HUDEP-2 (cell line): Measurements from ENCODE around the gene PYDC1.
"Not testable (repeated sequence)": the region's sequence is repeated elsewhere in the genome, so short reads cannot be mapped to it uniquely, and the experiment has no call there.

Experiments
- DNase-seq, 76 experiments: peaks; one replicate each; lab custom pipeline; 2025; ENCODE audit not compliant: unreplicated experiment in 76 of 76; lab: John Stamatoyannopoulos, UW

PYDC1 gene

DNA sequence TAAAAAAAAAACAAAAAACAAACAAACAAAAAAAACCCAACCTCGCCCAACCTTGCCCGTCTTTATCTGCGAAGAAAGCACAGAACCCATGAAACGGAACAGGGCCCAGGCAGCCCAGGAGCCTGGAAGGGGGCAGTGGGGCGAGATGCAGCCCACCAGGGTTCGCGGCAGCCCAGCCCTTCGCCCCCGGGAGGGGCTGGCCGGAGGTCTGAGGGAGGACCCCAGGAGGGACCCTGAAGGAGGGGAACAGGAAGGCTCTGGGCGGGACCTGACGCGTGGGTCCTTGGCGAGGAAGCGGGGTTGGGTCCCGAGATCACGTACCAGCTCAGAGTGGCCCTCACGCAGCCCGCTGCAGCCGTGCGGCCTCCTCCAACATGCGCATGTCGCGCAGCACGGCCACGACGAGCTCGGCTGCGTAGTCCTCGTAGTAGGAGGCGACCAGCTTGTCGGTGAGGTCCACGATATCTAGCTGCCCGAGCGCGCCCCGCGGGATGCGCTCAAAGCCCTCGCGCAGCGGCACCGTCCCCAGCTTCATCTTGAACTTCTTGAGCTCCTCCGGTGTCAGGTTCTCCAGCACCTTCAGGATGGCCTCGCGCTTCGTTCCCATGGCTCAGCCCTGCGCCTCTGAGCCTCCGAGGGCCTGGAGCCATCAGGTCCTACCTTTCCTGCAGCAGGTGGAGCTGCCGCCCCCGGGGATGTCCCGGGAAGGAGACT is at the start of gene PYDC1:
Gene PYDC1, minus strand, starts transcription at position 714 of the 714 bp plus-strand sequence. Its CDS starts 107 bp downstream, at position 607.
- no peak for DNase-seq

DNA sequence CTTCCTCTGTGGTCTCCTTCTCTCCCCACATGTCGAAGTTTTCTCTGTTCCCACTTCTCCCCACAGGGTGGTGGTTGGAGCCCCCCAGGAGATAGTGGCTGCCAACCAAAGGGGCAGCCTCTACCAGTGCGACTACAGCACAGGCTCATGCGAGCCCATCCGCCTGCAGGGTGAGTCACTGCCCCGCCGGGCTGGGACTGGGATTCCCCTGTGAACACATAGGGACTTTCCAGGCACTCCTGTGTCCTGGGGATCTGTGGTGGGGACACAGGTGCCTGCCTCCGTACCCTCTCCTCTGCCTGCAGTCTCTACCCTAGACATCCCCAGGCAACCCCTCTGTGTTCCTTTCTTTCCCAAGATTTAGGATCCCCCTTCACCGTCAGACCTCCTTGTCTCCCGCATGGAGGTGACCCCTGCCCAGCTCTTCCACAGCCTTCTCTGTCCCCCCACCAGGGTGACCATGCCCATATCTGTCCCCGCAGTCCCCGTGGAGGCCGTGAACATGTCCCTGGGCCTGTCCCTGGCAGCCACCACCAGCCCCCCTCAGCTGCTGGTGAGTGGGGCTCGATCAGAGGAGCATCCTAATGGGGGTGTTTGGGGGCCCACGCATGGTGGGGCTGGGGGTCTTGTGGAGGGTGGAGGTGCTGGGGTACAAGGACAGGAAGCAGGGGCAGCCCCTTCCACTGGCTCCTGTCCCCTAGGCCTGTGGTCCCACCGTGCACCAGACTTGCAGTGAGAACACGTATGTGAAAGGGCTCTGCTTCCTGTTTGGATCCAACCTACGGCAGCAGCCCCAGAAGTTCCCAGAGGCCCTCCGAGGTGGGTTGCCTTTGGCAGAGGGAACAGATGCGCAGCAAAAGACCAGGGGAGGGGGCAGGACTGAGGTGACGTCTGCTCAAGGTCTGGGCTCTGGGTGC is 48.7 kb upstream of the PYDC1 start:
- DNase-seq, result no peak

DNA sequence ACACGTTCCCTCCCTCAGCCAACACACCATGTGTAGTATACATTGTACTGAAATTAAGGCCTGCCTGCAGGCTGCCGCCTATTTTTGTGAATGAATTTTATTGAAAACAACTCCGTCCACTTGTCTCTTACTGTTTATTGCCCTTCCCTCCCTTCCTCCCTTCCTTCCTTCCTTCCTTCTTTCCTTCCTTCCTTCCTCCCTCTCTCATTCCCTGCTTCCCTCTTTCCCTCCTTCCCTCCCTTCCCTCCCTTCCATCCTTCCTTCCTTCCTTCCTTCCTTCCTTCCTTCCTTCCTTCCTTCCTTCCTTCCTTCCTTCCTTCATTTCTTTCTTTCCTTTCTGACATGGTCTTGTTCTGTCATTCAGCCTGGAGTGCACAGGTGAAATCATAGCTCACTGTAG is 45.1 kb upstream of the PYDC1 start:
- no peak for DNase-seq

DNA sequence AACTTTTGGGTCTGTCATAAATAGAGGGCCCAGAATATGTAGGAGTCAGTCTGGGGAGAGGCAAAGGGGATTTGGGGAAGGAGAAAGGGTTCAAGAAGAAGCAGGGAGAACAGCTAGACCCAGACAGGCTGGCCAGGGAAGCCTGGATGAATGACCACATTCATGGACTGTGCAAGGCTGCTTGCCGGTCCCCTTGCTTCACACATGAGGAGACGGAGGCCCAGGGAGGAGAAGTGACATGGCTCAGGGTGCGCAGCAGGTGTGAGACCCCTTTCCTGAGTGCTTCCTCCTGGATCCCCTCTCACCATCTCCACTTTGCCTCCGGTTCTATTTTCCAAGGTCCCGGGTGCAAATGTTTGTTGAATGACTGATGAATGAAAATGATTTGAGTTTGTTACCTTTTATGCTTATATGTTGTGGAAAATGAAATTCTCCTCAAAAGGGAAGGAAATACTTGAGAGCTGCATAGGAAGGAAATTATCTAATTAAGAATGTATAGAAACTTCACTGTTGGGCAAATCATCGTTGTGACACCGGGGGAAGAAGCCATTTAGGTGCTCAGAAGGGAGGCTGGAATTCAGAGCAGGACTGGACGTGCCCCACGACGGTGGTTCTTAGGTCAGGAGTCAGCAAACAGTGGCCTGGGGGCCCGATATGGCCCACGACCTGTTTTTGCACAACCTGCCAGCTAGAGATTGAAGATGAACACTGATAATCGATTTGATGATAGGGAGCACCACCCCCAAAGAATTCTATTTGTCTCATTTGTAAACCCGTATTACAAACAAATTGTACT is 43.4 kb upstream of the PYDC1 start:
- DNase-seq, result no peak

DNA sequence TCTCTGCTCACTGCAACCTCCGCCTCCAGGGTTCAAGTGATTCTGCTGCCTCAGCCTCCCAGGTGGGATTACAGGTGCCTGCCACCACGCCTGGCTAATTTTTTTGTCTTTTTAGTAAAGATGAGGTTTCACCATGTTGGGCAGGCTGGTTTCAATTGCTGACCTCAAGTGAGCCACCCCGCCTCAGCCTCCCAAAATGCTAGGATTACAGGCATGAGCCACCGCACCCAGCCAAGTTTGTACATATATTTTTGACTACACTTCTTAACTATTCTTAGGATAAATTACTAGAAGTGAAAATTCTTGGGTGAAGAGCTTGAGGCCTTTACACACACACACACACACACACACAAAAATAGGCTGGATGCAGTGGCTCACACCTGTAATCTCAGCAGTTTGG is 41.4 kb upstream of the PYDC1 start:
- DNase-seq, result no peak

DNA sequence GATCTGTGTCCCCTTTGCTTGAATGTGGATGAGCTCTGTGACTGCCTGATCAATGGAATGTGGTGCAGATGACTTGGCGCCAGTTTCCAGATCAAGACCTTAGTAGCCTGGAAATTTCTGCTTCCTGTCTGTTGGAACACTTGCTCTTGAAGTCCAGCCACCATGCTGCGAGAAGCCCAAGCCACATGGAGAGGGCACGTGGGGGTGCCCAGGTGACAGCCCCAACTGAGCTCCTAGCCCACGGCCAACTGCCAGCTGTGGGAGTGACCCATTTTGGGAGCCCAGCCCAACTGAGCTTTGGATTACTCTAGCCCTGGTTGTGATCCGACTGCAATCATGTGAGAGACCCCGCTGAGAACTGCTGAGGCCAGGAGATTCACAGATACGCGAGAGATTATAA is 39.5 kb upstream of the PYDC1 start:
- no peak for DNase-seq

DNA sequence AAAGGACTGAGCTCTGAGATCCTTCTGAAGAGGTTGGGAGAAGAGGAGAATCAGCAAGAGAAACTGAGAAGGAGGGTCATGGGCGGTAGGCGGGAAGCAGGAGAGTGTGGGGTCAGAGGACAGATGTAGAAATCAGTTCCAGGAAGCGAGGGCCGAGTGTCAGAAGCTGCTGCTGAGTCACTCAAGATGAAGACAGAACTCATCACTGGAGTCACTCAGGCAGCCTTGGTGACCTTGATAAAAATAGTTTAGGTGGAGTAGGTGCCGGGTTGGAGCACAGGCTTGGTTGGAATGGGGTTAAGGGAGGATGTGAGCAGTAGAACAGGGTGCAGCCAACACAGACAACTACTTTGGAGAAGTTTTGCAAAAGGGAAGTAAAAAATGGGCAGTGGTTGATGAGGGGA is 36.7 kb upstream of the PYDC1 start:
- peak in 1 of 76 experiments; percentile 4 for DNase-seq

DNA sequence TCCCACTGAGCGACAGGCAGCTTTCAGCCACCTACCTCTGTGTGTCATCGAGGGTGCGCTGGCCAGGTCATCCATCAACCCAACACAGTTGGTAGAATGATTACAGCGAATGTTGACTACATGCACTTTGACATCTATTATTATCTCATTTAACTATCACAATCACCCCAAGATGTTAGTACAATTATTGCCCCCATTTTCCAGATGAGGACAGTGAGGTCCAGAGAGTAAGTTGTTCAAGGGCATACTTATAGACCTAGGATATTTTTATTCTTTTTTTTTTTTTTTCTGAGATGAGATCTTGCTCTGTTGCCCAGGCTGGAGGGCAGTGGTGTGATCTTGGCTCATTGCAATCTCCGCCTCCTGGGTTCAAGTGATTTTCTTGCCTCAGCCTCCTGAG is 34.5 kb upstream of the PYDC1 start:
- no peak for DNase-seq

DNA sequence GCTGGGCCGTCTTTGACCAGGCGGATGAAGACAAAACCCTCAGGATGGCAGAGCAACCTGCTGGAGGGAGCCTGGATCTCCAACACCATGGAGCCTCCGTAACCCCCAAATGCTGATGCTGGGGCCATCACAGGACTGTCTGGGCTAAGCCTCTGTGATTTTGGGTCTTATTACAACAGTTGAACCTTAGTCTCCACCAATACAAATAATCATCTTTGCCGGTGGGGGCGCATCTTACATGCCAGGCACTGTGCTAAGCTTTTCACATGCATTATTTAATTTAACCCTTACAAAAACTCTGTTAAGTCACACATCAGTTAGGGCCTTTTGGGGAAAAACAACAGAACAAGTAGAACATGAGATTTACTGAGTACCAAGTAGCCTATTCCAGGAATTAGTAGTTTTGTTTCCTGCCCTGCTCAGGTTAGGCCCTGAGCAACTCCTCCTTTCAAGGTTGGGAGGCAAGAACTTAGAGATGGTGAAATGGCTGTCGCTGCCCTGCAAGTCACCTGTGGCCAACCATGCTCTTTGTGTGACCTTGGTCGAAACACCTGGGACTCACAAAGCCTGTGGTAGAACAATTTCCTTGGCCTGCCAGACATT is 33.9 kb upstream of the PYDC1 start:
- DNase-seq, result no peak

DNA sequence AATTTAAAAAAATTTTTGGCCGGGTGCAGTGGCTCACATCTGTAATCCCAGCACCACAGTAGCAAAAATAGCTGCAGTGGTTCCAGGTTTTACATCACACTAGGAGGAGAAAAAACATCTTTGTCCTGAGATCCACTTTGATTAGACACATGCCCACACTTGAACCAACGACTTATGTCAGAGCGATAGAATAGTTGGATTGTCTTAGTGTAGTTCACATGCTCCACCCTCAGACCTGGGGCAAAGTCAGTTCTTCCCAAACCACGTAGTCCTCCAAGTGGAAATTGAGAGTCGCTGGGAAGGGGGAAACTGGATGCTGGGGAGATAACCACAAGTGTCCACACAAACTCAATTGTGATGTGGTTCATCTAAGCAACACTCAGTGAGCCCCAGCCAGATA is 31.4 kb upstream of the PYDC1 start:
- DNase-seq, result no peak

DNA sequence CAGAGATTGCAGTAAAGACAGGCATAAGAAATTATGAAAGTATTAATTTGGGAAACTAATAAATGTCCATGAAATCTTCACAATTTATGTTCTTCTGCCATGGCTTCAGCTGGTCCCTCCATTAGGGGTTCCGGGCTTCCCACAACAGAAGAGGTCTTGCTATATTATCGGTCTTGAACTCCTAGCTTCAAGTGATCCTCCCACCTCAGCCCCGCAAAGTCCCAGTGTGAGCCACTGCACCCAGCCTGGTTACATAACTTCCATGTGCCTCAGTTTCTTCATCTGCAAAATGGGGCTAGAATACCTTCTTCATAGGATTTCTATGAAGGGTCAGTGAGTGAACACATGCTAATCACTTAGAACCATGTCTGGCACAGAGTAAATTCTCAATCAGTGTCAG is 29.4 kb upstream of the PYDC1 start:
- DNase-seq, result no peak

DNA sequence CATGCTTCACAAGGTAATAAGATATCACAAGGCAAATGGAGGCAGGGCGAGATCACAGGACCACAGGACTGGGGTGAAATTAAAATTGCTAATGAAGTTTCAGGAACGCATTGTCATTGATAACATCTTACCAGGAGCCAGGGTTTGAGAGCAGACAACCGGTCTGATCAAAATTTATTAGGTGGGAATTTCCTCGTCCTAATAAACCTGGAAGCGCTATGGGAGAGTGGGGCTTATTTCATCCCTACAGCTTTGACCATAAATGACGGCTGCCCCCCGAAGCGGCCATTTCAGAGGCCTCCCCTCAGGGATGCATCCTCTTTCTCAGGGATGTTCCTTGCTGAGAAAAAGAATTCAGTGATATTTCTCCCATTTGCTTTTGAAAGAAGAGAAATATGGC is 28.7 kb upstream of the PYDC1 start:
- not testable (repeated sequence) for DNase-seq

DNA sequence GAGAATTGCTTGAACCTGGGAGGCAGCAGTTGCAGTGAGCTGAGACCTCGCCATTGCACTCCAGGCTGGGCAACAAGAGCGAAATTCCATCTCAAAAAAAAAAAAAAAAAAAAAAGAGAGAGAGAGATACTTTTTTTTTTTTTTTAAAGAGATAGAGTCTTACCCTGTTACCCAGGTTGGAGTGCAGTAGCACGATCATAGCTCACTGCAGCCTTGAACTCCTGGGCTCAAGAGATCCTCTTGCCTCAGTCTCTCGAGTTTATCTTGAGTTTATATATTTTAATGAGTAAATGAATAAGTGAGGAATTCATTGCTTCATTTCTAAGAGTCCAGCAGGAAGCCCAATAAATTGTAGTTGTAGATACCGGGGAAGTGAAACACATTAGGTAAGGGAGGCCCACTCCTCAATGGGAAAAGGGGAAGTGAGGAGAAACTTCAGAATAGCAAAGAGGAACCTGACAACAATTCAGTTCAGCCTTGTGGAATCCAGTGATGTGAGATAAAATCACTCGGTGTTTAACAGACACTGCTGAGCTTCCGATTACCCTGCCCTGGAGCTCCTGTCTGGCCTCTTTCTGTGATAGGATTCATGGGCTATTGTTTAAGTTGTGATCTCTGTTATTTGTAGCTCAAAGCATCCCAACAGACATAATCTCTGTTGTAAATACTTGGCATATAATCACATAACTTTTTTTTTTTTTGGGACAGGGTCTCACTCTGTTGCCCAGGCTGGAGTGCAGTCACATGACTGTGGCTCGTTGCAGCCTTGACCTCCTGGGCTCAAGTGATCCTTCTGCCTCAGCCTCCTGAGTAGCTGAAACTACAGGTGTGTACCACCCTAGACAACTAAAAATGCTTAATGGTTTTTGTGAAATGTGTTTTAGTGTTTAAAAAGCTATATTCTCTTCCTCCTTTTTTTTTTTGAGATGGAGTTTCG is 27.1 kb upstream of the PYDC1 start:
- no peak for DNase-seq

DNA sequence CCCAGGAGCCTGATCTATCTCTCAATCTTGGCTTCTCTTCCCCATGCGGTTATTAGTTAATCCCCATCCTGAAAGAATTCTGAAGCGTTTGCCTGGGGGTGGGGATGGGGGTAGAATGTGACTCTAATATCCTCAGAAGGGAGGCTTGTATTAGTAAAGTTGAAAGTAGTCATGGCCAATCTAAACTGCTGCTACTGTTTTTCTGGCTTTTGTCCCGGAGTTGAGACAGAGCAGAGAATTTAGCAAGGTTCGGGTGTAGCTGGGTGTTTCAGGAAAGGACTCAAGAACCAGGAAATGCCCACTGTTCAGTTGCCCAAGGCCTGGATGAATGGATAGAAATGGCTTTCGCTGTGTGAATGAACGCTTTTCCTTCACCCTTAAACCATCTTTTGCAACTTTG is 25.3 kb upstream of the PYDC1 start:
- no peak for DNase-seq

DNA sequence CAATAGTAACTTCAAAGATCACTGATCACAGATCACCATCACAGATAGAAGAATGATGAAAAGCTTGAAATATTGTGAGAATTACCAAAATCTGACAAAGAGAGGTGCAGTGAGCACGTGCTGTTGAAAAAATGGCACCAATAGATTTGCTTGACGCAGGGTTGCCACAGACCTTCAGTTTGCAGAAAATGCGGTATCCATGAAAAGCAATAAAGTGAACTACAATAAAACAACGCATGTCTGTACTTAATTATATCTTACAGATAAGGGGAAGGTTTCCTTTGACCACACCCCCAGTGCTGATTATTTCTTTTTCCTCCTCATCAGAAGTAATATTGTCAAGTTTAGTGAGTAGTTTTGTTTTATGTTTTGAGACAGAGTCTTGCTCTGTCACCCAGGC is 21.1 kb upstream of the PYDC1 start:
- no peak for DNase-seq

DNA sequence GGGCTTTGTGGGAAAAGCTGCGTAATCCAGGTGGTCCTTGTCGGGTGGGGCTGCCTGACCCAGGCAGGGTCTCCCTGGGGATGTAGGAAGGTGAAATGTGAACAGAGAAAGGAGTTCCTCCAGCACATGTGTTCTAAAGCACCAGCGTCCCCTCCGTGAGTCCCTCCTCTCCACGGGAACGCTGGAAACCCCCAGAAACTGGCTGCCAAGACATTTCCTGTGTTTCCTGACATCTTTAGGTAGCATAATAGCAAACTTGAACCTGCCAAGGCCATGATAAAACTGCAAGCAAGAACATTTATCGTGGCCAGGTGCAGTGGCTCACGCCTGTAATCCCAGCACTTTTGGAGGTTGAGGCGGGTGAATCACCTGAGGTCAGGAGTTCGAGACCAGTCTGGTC is 12.6 kb upstream of the PYDC1 start:
- DNase-seq, result no peak

DNA sequence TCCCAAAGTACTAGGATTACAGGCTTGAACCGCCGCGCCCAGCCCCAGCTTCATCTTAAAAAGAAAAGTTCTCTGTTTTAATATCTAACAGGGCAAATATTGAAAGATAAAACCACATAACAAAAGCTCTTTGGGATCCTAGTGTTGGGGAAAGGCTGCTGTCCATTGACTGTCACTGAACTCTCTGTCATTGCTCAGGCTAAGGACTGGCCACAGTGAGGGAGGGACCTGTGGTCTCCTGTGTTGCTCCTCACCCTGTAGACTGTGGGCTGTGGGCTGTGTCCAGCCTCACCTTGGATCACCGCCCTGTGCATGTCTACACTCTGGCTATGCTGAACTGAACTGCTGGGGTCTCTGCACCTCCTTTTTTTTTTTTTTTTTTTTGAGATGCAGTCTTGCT is 11.3 kb upstream of the PYDC1 start:
- DNase-seq, result no peak

DNA sequence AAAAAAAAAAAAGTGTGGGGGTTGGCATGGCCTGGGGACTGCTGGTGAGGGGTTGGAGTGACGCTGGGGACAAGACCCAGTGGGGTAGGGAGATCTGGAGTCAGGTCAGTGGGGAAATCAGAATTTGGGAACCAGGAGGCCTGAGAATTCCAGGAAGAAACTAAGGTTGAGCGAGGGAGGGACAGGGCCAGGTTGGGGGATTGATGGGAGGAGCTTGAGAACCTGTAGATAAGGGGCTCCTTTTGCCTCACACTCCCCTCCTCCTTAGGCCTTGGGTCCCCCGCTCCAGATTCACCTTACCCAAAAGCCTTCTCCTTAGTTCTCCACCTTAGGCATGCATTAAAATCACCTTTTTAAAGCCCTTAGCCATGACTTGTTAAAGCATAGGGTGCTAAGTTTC is 8.3 kb upstream of the PYDC1 start:
- no peak for DNase-seq

DNA sequence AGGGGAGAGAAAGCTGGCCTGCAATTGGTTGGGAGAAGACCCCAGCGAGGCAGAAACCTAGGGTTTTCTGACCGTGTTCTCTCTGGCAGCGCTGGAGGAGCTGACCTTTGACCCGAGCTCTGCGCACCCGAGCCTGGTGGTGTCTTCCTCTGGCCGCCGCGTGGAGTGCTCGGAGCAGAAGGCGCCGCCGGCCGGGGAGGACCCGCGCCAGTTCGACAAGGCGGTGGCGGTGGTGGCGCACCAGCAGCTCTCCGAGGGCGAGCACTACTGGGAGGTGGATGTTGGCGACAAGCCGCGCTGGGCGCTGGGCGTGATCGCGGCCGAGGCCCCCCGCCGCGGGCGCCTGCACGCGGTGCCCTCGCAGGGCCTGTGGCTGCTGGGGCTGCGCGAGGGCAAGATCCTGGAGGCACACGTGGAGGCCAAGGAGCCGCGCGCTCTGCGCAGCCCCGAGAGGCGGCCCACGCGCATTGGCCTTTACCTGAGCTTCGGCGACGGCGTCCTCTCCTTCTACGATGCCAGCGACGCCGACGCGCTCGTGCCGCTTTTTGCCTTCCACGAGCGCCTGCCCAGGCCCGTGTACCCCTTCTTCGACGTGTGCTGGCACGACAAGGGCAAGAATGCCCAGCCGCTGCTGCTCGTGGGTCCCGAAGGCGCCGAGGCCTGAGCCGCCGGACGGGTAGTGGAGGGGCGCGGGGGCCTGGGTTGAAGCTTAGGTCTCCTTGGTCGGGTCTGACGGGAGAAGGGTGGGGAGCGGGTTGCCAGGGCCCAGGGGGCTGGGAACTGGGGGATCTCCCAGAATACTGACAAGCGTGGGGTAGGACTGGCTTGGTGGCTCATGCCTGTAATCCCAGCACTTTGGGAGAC is 7.4 kb upstream of the PYDC1 start:
- DNase-seq, result no peak
